ENCODE measurements around the gene CYP27A1.

Gene CYP27A1

DNA sequence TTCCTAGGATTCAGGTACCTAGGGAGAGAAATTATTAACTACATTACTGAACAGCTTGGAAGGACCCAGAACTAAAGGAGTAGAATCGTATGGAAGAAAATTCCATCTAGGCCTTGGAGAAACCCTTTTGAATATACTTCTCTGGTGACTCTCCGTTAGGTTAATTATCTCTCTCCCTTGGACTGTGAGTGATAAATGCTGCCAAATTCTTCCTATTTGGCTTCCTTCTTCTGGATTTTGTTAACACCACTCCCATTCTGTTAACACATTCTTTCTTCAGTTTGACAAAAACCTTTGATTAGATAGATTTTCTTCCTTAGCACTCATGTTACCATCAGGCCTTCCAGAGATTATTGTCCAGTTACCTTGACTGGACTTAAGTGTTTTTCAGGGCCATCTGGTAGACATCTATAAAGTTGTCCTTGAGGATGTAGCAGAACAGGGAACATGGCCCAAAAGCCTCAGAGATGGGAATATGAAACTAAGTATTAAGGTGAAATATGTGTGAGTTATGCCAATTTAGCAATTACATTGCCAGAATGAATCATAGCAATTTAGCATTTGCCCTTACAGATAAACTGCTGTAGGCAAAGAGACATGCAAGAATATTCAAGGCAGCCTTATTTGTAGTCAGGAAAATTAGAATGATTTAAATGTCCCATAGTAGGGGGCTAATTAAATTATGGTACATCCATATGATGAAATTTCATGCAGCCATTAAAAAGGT lies 6.7 kb downstream of the CYP27A1 start:
- DNase-seq (ENCODE audit: low spot score), result no peak

DNA sequence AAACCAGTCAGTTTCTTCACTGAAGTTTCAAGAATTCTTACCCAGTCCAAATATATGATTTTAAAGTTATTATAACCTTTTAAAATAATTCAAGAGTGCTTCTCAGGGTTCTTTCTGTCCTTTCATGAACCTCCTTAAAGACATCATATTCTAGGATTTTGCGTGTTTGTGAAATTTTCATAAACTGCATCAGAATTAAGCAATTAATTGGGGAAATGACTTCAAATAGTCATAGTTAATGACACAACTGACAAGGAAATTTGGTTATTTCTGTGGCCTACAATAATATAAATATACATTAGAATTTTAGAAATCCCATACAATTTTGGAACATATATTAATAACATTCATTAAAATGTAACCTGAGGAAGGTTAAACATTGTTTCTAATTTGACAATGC lies 10.5 kb downstream of the CYP27A1 start:
- ATAC-seq (ENCODE audit: low read depth) (no peak), DNase-seq (ENCODE audit: low spot score) (no peak)
- no peaks in the 10 kb centered on the region for H3K4me1 ChIP-seq (ENCODE audit: insufficient read depth, poor library complexity, severe bottlenecking)
- no peak overlapping the region for H3K27ac ChIP-seq (ENCODE audit: poor library complexity, severe bottlenecking)
- H3K36me3 ChIP-seq (ENCODE audit: low read depth), result no peaks in the 10 kb centered on the region
- H3K27me3 ChIP-seq (ENCODE audit: insufficient read depth, poor library complexity, severe bottlenecking), result no peaks in the 10 kb centered on the region
- TF ChIP-seq, protein P1, sequence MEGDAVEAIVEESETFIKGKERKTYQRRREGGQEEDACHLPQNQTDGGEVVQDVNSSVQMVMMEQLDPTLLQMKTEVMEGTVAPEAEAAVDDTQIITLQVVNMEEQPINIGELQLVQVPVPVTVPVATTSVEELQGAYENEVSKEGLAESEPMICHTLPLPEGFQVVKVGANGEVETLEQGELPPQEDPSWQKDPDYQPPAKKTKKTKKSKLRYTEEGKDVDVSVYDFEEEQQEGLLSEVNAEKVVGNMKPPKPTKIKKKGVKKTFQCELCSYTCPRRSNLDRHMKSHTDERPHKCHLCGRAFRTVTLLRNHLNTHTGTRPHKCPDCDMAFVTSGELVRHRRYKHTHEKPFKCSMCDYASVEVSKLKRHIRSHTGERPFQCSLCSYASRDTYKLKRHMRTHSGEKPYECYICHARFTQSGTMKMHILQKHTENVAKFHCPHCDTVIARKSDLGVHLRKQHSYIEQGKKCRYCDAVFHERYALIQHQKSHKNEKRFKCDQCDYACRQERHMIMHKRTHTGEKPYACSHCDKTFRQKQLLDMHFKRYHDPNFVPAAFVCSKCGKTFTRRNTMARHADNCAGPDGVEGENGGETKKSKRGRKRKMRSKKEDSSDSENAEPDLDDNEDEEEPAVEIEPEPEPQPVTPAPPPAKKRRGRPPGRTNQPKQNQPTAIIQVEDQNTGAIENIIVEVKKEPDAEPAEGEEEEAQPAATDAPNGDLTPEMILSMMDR (IDR thresholded peaks at IDR 0.05; ENCODE audit: poor library complexity, severe bottlenecking), result no peak
- no peaks in the 10 kb centered on the region for H3K9me3 ChIP-seq (ENCODE audit: severe bottlenecking)
- no peak overlapping the region for H3K4me3 ChIP-seq (ENCODE audit: severe bottlenecking)

More for the DNA sequence above, 6.7 kb downstream of the CYP27A1 start:
- Histone ChIP-seq H3K4me1 (ENCODE audit: insufficient read depth, poor library complexity, severe bottlenecking) (no peaks in the 10 kb centered on the region), H3K4me3 (ENCODE audit: severe bottlenecking) (no peak overlapping the region), H3K36me3 (ENCODE audit: low read depth) (no peaks in the 10 kb centered on the region), H3K27me3 (ENCODE audit: insufficient read depth, poor library complexity, severe bottlenecking) (no peaks in the 10 kb centered on the region), H3K27ac (ENCODE audit: poor library complexity, severe bottlenecking) (no peak overlapping the region), H3K9me3 (ENCODE audit: severe bottlenecking) (no peaks in the 10 kb centered on the region)
- ATAC-seq (ENCODE audit: low read depth), result no peak
- TF ChIP-seq, protein P1 (IDR thresholded peaks at IDR 0.05; ENCODE audit: poor library complexity, severe bottlenecking), result no peak

DNA sequence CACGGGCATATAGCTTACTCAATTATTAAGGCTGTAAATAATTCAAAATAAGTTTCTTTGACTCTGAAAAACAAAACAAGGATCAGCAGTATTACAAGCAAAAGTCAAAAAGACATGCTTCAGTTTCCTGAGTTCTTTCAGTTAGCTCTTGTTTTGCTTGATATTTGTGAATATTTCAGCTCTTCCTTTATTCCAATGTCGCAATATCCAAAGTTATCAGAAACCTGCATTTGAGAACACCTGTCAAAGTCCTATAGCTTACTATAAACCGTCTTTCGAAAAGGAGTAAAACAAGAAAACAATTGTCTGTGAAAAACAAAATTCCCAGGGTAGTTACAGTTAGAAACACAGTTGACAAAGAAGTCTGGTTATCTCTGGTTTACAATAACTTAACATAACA lies 14.7 kb downstream of the CYP27A1 start:
- Histone ChIP-seq H3K36me3 (ENCODE audit: low read depth) (no peaks in the 10 kb centered on the region), H3K27me3 (ENCODE audit: insufficient read depth, poor library complexity, severe bottlenecking) (no peaks in the 10 kb centered on the region), H3K27ac (ENCODE audit: poor library complexity, severe bottlenecking) (no peak overlapping the region), H3K9me3 (ENCODE audit: severe bottlenecking) (no peaks in the 10 kb centered on the region), H3K4me1 (ENCODE audit: insufficient read depth, poor library complexity, severe bottlenecking) (no peaks in the 10 kb centered on the region), H3K4me3 (ENCODE audit: severe bottlenecking) (no peak overlapping the region)
- DNase-seq (ENCODE audit: low spot score) (no peak), ATAC-seq (ENCODE audit: low read depth) (no peak)
- TF ChIP-seq, protein P1 (IDR thresholded peaks at IDR 0.05; ENCODE audit: poor library complexity, severe bottlenecking), result no peak

DNA sequence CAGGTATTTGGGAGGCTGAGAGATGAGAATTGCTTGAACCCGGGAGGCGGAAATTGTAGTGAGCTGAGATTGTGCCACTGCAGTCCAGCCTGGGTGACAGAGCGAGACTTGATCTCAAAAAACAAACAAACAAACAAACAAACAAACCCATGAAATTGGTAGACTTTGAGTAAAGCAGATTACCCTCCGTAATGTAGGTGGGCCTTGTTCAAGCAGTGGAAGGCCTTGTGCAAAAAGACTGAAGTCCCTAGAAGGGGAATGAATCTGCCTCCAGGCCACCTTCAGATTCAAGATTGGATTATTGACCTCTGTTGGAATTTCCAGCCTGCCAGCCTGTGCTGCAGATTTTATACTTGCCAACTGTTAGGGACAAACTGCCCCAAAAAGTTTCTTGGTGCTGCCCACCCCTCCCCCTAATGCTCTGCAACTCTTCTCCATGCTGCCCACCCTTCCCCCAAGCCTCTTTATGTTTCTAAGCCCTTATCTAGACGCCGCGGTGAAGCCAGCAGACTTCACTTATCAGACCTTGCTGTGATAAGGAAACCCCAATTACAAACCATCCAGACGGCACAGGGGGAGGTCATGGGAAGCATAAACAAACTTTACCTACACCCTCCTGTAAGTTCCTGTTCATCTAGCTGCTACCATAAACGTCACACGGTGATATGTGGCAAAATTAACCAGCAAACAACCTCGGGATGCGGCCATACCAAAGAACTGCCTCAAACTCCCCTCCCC lies 17.0 kb downstream of the CYP27A1 start:
- TF ChIP-seq, protein P1 (IDR thresholded peaks at IDR 0.05; ENCODE audit: poor library complexity, severe bottlenecking), result no peak
- no peak overlapping the region for H3K27ac ChIP-seq (ENCODE audit: poor library complexity, severe bottlenecking)
- no peaks in the 10 kb centered on the region for H3K27me3 ChIP-seq (ENCODE audit: insufficient read depth, poor library complexity, severe bottlenecking)
- H3K4me1 ChIP-seq (ENCODE audit: insufficient read depth, poor library complexity, severe bottlenecking), result no peaks in the 10 kb centered on the region
- no peak overlapping the region for H3K4me3 ChIP-seq (ENCODE audit: severe bottlenecking)
- ATAC-seq (ENCODE audit: low read depth) (no peak), DNase-seq (ENCODE audit: low spot score) (no peak)
- H3K36me3 ChIP-seq (ENCODE audit: low read depth), result no peaks in the 10 kb centered on the region
- no peaks in the 10 kb centered on the region for H3K9me3 ChIP-seq (ENCODE audit: severe bottlenecking)

DNA sequence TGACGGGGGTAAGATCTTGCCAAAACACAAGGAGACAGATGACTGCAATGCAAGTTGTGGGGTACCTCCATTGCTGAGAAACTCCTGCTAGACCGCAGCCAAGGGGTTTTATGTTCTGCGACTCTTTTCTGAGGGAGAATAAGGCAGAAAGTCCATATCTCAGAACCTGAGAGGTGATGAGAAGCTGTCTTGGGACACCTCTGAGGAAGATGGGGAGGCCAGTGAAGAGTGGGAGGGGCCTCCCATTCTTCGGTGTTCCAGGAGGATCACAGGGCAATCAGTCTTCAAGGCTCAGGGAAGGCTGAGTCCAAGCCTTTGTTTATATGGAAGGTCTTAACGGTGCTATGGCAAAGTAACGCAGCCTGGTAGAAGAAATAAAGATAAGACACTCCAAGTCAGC lies 18.0 kb downstream of the CYP27A1 start:
- ATAC-seq (ENCODE audit: low read depth), result no peak
- Histone ChIP-seq H3K9me3 (ENCODE audit: severe bottlenecking) (peaks cover 2% of the 10 kb centered on the region), H3K36me3 (ENCODE audit: low read depth) (no peaks in the 10 kb centered on the region), H3K27me3 (ENCODE audit: insufficient read depth, poor library complexity, severe bottlenecking) (no peaks in the 10 kb centered on the region), H3K27ac (ENCODE audit: poor library complexity, severe bottlenecking) (no peak overlapping the region), H3K4me3 (ENCODE audit: severe bottlenecking) (no peak overlapping the region), H3K4me1 (ENCODE audit: insufficient read depth, poor library complexity, severe bottlenecking) (no peaks in the 10 kb centered on the region)
- no peak for DNase-seq (ENCODE audit: low spot score)
- TF ChIP-seq, protein P1 (IDR thresholded peaks at IDR 0.05; ENCODE audit: poor library complexity, severe bottlenecking), result no peak
